ENCODE results near the gene FBXL13.
"Not testable (repeated sequence)": the region's sequence is repeated elsewhere in the genome, so short reads cannot be mapped to it uniquely, and the experiment has no call there.

DNA sequence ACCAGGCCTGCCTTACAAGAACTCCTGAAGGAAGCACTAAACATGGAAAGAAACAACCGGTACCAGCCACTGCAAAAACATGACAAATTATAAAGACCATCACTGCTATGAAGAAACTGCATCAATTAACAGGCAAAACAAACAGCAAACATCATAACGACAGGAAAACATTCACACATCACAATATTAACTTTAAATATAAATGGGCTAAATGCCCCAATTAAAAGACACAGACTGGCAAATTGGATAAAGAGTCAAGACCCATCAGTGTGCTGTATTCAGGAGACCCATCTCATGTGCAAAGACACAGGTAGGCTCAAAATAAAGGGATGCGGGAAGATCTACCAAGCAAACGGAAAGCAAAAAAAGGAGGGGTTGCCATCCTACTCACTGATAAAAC lies 120.2 kb downstream of the FBXL13 start:
- TF ChIP-seq, protein P1, sequence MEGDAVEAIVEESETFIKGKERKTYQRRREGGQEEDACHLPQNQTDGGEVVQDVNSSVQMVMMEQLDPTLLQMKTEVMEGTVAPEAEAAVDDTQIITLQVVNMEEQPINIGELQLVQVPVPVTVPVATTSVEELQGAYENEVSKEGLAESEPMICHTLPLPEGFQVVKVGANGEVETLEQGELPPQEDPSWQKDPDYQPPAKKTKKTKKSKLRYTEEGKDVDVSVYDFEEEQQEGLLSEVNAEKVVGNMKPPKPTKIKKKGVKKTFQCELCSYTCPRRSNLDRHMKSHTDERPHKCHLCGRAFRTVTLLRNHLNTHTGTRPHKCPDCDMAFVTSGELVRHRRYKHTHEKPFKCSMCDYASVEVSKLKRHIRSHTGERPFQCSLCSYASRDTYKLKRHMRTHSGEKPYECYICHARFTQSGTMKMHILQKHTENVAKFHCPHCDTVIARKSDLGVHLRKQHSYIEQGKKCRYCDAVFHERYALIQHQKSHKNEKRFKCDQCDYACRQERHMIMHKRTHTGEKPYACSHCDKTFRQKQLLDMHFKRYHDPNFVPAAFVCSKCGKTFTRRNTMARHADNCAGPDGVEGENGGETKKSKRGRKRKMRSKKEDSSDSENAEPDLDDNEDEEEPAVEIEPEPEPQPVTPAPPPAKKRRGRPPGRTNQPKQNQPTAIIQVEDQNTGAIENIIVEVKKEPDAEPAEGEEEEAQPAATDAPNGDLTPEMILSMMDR (conservative IDR thresholded peaks at IDR 0.05 in 1 of 2, IDR thresholded peaks at IDR 0.05 in 1 of 2; ENCODE audit: extremely low read depth in 1 of 2, insufficient read depth in 1 of 2, low read depth in 1 of 2, low read length in 2 of 2), result not testable (repeated sequence)
- not testable (repeated sequence) for TF ChIP-seq EZH2 (IDR thresholded peaks at IDR 0.05; ENCODE audit: borderline replicate concordance, low read length)

Data from mammary epithelial cell (primary cell).